Hematopoietic multipotent progenitor cell treated with erythropoietin and hydrocortisone succinate and interleukin-3 and kit ligand, for 15 days (in vitro differentiated cells): ENCODE results near the gene HTRA2.

Experiments used
- DNase-seq: peaks from one replicate; pipeline ENCODE4 v3.0.0-alpha.2; 2015; ENCODE audit warnings: low spot score

HTRA2 gene

DNA sequence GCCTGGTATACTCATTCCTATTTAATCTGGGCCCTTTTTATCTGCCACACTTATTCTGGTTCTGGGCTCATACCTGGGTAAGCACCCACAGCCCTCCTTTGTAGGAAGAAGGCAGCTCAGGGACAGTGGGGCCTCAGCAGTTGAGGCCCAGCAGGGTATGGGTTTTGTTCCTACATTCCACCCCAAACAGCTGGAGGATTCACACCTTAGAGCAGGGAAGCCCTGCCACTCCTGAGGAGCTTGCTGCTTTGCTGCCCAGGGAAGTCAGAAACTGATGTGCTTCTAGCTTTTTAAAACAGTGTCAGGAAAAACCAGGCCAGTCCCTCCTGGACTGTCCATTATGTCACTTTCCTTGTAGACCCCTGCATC lies 29.2 kb upstream of the HTRA2 start:
- no peak for DNase-seq

DNA sequence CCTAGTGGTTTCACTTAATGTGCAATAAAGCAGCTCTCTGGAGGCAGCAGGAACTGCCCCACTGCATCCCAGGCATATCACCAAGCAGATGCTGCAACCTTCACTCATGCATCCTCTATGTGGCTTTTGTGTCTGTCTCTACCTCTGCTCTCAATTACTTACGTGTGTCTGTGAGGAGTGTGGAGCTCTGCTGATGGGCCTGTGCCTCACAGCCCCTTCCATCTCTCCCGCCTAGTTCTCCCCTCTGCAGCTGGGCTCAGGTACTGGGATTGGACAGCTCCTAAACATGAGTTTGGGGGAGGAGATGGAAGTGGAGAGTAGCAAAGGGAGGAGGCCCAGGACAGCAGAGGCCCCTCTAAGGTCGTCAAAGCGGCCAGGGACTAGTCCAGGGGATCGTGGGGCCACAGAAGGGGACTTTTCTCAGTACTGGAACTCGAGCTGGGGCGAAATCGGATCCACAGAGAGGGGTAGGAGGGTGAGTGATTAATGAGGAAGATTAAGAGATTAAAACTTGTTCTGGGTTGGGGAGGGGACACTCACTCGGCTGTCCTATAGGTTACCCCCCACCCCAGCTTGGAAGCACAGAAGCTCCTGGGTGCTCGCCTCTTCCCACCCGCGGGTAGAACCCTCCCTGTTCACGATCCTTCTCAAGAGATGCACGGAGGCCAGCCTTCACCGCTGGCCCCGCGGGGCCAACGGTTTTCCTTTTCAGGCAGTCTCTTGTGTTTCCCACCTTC lies 28.2 kb upstream of the HTRA2 start:
- no peak for DNase-seq

DNA sequence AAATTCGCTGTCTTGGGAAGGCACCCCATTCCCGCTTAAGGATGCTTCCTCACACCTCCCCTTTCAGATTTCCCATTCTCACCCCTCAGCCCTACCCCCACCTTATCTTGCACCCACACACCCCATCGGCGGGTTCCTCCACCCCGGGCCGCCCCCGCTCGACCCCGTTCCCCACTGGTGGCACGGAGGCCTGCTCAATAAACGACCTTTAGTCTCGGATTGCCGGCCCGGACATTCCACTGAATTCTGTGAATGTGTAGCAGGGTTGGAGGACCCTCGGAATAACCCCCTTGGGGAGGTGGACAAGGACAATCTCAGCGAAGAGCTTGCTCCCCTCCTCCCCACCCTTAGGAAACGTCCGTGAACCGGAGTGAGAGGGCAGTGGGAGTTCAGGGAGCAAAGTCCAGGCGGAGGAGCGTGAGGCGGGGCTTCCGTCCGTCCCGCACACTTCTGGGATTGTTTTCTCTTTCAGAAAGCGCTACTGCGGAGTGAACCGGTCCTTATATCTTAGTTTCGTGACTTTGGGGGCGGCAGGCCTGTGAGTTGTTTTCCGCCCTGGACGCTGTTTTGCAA lies 27.5 kb upstream of the HTRA2 start:
- no peak for DNase-seq

DNA sequence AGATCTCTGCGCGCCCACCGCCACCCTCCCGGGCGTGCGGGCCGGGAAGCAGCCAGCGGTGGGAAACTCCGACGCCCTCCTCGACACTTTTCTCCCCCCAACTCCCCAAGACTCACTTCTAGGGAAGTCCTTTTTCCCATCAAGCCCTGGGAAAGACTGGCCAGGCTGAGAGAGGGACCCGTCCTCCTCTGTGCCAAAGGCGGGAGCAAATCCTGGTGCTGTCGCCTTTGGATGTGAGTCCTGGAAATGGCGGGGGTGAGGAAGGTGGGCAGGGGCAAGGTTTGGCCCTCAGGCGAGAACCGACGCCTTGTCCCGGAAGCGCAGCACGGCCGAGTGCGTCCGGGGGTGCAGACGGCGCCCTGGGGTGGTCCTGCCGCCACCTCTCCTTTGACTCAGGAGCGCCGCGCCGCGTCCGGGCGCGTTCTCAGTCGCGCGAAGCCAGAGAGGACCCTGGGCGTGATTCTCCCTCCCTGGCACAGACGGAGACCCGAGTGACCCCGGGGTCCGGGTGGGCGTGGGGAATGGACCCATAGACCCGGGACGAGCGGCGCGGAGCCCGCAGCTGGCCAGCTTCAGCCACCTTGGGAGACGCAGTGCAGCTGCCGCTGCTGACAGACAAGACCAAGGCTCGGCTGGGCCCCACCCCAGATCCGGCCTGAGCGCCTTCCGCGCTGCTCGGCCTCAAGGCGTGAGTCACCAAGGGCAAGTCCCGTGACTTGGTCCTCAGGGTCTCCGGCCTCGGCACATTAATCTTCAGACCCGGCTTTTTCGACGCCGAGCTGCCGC lies 26.8 kb upstream of the HTRA2 start:
- DNase-seq = peak; percentile 67

DNA sequence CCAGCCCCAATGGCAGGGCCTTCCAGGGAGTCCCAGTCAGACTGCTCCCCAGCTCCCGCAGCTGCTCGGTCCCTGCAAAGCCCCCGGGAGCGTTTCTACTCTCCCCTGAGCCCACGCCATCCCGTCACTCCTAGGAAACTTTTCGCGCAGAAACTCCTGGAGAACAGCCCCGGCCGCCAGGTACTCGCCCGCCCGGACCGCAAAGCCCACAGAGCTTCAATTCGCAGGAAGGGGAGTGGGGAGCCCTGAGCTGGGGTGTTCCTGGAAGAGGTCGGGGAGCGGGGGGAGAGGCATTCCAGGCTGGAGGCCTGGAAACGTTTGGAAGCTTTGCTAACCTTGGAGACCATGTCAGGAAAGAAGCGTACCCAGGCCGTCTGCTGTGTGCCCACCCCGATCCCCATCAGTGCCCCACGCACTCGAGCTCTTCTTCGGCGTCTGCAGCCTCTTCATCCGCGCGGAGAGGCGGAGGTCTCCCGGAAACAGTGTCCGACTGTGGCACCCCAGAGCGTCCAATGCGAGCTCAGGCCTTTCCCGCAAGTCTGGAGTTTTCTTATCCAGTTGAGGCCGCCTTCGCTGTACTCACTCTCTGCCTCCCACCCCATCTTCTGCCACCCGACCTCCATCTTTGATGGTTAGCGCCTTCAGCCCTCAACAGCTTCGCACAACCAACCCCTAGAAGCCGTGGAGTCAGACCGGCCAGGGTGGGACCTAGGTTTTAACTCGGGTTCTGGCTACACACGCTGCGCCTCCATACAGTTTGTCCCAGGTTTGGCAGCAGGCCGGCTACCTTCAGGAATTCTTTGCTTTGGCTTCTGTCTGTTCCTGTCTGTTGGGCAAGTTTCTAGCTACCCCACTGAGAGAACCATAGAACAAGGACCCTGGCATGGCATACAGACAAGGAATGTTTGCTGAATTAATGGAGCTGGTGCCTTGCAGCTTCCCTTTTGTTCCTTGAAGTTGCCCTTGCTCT lies 25.9 kb upstream of the HTRA2 start:
- DNase-seq = no peak

DNA sequence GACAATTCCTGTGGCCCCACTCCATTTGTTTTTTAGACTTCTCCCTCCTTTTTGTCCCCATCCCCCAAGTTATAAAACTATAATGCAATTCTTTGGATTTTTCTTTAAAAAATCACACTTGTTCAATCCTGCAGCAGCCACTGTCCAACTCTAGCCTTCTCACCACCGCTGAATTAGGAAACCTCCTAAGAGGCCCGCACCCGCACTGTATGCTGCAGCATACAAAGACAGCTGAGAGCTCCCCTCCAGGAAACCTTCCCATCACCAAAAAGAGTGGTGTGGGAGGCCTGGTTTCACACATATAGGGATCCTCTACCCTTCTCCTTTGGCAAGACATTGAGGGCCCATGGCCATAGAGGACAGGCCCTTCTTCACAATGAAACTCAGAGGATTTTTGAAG lies 25.1 kb upstream of the HTRA2 start:
- no peak for DNase-seq

DNA sequence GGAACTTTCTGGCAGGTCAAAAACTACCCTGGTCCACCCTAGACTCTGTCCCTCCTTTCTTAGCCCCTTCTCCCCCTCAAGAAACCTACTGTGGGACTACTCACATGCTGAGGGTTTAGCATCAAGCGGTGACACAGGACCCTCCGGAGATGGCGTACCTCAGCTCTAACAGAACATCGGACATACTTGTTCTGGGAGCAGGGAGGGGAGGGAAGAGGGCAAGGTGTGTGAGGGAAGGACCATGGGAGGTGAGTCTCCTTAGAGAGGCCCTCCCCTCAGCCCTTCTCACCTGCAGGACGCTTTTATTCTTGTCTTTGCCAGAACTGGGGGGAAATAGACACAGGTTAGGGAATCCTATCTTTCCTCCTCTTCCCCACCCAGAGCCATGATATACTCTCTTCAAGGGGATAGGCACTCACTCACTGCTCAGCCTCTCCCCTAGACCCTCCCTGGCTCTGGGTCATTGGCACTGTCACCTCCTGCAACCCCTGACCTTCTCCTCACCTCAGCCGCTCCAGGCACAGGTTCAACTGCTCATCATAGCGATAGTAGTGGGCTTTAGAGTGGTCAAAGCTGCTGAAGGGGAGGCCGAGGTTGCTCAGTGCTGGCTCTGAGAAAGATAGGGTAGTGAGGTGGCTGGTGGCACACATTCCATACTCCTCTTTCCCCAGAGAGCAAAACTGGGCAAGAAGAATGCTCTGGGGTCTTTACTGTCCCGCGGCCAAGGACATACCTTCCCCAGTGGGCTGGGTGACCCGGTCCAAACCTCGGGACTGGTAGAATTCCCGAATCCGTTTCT lies 24.1 kb upstream of the HTRA2 start:
- no peak for DNase-seq

DNA sequence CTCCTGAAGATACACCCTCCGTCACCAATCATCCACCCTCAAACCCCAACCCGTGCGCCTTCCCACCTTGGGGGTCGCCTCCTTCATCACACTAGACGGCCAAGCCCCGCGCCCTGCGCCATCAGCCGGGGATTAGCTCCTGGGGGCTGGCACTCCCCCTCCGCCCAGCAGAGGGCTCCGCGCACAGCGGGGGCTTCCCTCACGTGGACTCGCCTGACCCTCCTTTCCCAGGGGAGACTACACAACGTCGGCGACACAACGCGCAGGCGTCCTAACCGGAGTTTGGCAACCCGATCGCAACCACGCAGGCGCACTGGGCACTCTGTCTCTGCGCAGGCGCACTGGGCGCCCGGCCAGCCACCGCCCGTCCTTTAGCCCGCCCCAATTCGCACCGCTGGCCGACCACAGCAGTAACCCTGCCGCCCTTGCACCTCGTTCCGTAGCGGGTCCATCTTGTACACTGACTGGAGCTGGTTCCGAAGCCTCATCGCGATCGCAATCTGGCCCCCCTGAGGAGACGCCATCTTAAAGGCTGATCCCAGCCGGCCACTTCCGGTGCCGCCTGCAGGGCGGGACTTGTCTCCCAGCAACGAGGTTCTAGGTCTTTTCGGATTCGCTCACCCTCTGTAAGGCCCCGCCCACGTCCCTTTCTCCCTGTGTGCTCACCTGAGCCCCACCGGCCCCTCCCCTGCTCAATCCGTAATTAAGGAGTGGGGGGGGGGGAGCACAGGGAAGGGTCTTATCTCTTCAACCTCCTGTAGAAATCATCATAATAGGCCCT lies 22.4 kb upstream of the HTRA2 start, which contains the start of gene PCGF1:
PCGF1 (minus strand) TSS at position 551 of the 781 bp plus-strand sequence; CDS start at position 524, 27 bp downstream.
- peak; percentile 99 for DNase-seq

DNA sequence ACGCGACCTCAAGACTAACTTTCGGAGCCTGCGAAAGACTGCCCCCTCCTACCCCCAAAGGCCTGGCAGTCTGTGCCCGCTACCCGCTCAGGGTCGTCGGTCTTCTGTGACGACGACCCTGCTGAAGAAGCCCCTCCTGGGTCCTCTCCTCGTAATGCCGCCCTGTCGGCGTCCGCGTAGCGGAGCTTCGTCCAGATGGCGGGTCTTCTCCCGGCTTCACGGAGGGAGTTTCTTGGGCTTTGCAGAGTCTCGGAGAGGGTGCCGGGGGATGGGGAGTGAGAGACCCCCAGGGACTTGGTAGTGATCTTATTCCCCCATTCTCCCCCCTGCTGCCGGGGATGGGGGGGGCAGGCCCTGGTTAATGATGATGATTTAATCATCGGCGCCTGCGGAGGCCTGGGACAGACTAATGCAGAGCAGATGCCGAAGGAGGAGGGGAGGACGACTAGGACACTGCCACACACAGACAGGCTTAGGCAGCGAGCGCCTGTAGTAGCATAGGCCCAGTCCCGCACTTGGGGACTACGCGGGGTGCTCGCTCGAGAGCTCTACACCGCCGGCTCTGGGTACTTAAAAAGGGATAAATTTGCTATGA lies 21.7 kb upstream of the HTRA2 start:
- DNase-seq = no peak

DNA sequence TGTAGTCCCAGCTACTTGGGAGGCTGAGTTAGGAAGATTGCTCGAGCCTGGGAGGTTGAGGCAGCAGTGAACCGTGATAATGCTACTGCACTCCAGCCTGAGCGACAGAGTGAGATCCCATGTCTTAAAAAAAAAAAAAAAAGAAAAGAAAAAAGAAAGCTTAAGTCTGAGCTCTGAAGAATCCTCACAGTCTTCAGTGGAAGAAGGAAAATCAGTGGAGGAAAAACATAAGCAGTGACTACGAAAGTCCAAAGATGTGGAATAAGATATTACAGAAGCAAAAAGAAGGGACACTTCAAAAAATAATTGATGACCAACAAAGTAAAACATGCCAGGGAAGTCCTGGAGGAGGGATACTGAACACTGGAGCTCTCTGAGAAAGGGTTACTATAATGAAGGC lies 19.5 kb upstream of the HTRA2 start:
- no peak for DNase-seq

DNA sequence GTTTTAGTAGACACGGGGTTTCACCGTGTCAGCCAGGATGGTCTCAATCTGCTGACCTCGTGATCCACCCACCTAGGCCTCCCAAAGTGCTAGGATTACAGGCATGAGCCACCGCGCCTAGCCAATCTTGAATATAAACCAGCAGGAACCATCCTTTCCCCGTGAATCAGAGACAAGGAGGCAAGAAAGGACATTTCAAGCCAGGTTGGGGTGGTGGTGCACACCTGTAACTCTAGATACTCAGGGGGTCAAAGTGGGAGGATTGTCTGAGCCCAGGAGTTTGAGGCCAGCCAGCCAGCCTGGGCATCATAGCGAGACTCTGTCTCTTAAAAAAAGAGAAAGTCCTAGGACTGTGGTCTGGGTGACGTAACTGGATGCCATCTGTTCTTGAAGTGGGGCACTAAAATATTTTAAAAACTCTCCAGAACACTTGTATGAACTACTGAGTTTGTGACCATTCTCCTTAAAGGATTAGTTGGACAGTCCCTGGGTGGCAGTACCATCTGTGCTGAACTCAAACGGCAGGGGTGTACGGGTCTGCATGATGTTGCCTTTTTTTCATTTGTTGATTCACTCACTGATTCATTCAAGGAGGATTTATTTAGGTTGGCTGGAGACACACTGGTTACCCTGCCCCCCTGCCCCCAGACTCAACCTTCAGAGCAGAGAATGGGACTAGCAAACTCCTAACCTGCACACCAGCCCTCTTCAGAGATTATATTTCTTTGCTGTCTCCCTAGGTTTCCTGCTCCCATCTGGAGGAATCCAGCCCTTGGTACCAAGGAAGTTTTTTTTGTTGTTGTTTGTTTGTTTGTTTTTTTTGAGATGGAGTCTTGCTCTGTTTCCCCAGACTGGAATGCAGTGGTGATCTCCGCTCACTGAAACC lies 18.4 kb upstream of the HTRA2 start:
- no peak for DNase-seq

DNA sequence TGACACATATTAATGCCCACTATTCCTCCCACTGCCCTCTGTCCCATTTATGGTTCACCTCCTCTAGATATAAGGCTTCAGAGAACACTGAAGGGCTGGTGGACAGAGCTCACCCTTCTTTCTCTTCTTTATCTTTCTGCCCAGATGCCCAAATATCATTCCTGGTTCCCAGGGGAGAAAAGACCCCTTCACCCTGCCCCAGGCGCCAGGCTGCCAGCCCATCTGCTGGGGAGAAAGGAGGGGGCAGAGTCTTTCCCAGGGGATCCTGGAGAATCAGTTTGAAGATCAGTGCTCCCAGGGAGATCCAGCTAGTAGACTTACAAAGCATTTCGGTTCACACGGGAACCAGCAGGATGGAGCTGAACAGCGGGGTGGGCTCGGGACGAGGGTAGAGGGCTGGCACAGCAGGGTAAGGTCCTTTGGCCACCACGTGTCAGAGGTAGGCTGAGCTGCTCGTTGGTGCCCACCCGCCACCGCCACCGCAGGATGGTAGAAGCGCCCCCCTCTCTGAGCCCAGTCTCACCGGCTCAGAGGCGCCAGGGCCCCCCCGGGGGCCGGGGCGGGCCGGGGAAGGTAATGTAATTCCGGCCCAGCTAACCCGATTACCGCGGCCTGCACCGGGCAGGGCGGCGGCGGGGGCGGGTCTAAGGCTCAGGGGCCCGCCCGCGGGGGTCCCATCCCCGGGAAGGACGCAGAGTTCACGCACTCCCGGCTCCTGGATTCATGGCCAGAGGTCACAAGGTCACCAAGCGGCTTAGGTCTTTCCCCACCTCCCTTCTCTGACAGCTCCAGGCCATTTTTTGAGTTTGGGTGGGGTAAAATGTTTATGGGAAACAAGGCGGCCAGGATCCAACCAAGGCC lies 16.8 kb upstream of the HTRA2 start:
- DNase-seq = no peak

DNA sequence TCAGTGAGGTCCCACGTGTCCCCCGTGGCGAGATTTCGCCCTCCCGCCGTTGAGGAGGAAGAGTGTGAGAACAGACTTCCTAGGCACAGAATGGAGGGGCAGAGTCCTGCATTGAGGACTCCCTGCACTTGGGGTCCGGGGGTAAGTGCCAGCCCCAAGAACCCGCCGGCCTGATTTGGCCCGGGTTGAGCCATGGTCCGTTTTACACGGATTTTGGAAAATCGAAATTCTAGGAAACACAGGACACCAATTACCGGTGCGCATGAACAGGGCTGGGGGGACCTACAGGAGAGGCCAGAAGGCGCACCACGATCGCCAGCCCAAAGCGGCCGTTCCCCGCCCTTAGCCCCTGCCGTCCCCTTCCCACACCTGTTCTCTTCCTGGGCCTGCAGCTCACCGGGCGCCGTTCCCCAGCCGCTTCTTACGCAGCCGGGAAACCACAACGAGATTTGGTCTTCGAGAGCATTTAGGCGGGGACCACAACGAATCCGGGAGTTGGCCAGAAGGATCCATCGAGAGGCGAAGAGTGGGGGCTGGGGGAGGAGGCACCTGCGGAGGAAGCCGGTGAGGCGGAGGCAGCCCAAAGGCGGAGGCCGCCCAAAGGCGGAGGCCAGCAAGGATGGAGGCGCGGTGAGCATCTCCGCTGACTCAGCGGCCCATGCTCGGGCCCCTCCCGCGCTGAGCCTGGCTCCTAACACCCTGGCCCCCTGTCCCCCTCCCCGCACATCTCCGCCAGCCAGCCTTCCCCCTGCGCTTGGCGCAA lies 15.9 kb upstream of the HTRA2 start:
- DNase-seq = no peak

DNA sequence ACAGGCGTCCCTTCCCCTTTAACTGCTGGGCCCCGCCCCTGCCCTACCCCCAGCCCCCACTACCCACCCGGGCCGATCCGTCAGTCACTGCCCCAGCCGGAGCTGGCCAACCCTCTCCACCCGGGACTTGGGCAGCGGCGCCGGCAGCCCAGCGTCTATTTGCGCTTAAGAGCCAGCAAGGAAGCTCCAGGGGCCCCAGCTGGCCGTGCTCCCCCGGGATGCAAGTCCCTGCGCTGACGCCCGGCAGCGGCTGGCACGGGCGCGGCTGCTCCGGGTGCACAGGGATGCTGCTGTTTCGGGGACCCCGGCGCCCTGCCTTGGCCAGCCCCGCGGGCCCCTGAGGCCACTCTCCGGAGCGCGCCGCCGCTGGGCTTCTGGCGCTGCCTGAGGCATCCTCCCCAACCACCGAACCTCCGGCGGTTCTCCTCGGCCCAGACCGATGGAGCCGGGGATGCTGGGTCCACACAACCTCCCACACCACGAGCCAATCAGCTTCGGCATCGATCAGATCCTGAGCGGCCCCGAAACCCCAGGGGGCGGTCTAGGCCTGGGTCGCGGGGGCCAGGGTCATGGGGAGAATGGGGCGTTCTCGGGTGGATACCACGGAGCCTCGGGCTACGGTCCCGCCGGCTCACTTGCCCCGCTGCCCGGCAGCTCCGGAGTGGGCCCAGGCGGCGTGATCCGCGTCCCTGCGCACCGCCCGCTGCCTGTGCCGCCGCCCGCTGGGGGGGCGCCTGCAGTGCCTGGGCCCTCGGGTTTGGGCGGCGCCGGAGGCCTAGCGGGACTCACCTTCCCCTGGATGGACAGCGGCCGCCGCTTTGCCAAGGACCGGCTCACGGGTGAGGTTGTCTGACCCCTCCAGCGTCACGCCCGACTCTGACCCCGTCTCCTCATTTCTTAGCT lies 15.1 kb upstream of the HTRA2 start, which contains the start of gene TLX2:
TLX2 (plus strand) TSS at position 83 of the 903 bp plus-strand sequence; CDS start at position 440, 357 bp downstream.
- no peak for DNase-seq

DNA sequence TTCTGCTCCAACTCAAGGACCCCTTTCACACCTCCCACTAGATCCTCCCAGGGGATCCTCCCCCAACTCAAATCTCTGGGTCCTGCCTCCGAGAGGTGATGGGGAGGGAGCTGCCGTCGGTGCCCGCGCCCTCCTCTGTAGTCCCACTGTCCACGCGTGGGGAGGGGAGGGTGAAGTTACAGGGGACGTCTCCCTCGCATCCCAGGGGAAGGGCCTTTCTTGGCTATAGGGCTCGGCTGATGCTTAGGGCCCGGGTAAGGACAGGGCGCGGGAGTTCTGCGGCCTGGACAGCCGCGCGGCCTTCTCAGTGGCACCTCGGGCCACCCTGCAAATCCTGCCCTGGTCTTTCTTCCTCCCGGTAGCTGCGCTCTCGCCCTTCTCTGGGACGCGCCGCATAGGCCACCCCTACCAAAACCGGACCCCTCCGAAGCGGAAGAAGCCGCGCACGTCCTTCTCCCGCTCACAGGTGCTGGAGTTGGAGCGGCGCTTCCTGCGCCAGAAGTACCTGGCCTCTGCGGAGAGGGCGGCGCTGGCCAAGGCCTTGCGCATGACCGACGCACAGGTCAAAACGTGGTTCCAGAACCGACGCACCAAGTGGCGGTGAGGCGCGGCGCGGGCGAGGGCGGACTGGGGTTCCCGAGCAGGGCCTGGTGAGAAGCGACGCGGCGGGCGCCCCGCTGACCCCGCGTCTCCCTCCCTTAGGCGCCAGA lies 14.3 kb upstream of the HTRA2 start:
- no peak for DNase-seq
